HepG2 (cell line): ENCODE measurements around the gene CPSF6. TPM values are rescaled to one million over a fixed set of nuclear protein-coding genes. Genes with fewer than 3 reads are reported as not detected.
A peak's percentile ranks its signal among the peaks of the same experiment; 100 is the strongest.

Source experiments
- ARID3A ChIP-seq: IDR thresholded peaks from 2 replicates; pipeline ENCODE4 v1.6.1; 2012; ENCODE audit warnings: low read depth, low read length, improper control_type of control experiment
- ATF6 ChIP-seq: sonication (generic); formaldehyde crosslinking; conservative IDR thresholded peaks from 2 replicates; pipeline ENCODE4 v1.4.0; 2020; ENCODE audit warnings: missing genetic modification reagents
- GATAD2A ChIP-seq: IDR thresholded peaks from 2 replicates; pipeline ENCODE4 v1.6.1; 2016
- HNRNPK ChIP-seq: fragments of 200-400 bp; formaldehyde crosslinking; IDR thresholded peaks from 2 replicates; pipeline ENCODE4 v1.6.1; 2018; ENCODE audit warnings: low read length, low read depth, moderate library complexity, mild to moderate bottlenecking; ENCODE audit not compliant: poor library complexity, severe bottlenecking
- JARID2 ChIP-seq: sonication (generic); formaldehyde crosslinking; IDR thresholded peaks from 2 replicates; pipeline ENCODE4 v1.8.1; 2023; ENCODE audit warnings: missing genetic modification reagents, inconsistent platforms; ENCODE audit not compliant: insufficient replicate concordance
- MAFG ChIP-seq: sonication (generic); formaldehyde crosslinking; IDR thresholded peaks from 2 replicates; pipeline ENCODE4 v1.5.1; 2020; ENCODE audit warnings: mild to moderate bottlenecking, missing genetic modification reagents
- MIER3 ChIP-seq: IDR thresholded peaks from 2 replicates; pipeline ENCODE4 v1.6.1; 2016; ENCODE audit warnings: missing compliant biosample characterization, borderline replicate concordance
- NPAS2 ChIP-seq: sonication (generic); formaldehyde crosslinking; IDR thresholded peaks from 2 replicates; pipeline ENCODE4 v1.8.0; 2022; ENCODE audit warnings: mild to moderate bottlenecking, missing genetic modification reagents, borderline replicate concordance
- RBM22 ChIP-seq: fragments of 200-400 bp; formaldehyde crosslinking; optimal IDR thresholded peaks from 2 replicates; pipeline ENCODE3; 2017; ENCODE audit warnings: mild to moderate bottlenecking, low read length, moderate library complexity
- SIN3A ChIP-seq: IDR thresholded peaks from 2 replicates; pipeline ENCODE4 v1.6.1; 2011; ENCODE audit warnings: low read depth, mild to moderate bottlenecking, control low read depth, low read length, borderline replicate concordance
- STAT6 ChIP-seq: sonication (generic); formaldehyde crosslinking; IDR thresholded peaks from 2 replicates; pipeline ENCODE4 v1.4.0; 2020; ENCODE audit warnings: missing genetic modification reagents, mild to moderate bottlenecking, borderline replicate concordance
- U2AF1 ChIP-seq: fragments of 200-400 bp; formaldehyde crosslinking; optimal IDR thresholded peaks from 2 replicates; pipeline ENCODE3; 2017; ENCODE audit warnings: mild to moderate bottlenecking, low read depth, low read length
- ZBTB33 ChIP-seq: sonication (generic); formaldehyde crosslinking; IDR thresholded peaks from 2 replicates; pipeline ENCODE4 v1.4.0; 2020; ENCODE audit warnings: missing genetic modification reagents
- ZFX ChIP-seq: sonication (generic); formaldehyde crosslinking; IDR thresholded peaks from 2 replicates; pipeline ENCODE4 v1.4.0; 2020; ENCODE audit warnings: mild to moderate bottlenecking, low read depth, missing genetic modification reagents, moderate library complexity
- ZIK1 ChIP-seq: sonication (generic); formaldehyde crosslinking; IDR thresholded peaks from 2 replicates; pipeline ENCODE4 v1.5.0; 2020; ENCODE audit warnings: mild to moderate bottlenecking, low read depth, missing genetic modification reagents, borderline replicate concordance
- ZNF124 ChIP-seq: sonication (generic); formaldehyde crosslinking; IDR thresholded peaks from 2 replicates; pipeline ENCODE4 v1.4.0; 2020; ENCODE audit warnings: missing genetic modification reagents
- ZNF234 ChIP-seq: sonication (generic); formaldehyde crosslinking; conservative IDR thresholded peaks from 2 replicates; pipeline ENCODE4 v1.5.1; 2020; ENCODE audit warnings: mild to moderate bottlenecking, missing genetic modification reagents
- ZNF260 ChIP-seq: sonication (generic); formaldehyde crosslinking; IDR thresholded peaks from 2 replicates; pipeline ENCODE4 v1.4.0; 2020; ENCODE audit warnings: missing genetic modification reagents, low read depth, mild to moderate bottlenecking, borderline replicate concordance
- ZNF335 ChIP-seq: sonication (generic); formaldehyde crosslinking; IDR thresholded peaks from 2 replicates; pipeline ENCODE4 v1.4.0; 2020; ENCODE audit warnings: missing genetic modification reagents
- ZNF720 ChIP-seq: sonication (generic); formaldehyde crosslinking; IDR thresholded peaks from 2 replicates; pipeline ENCODE4 v1.4.0; 2020; ENCODE audit warnings: missing genetic modification reagents
- ZNF83 ChIP-seq: sonication (generic); formaldehyde crosslinking; IDR thresholded peaks from 2 replicates; pipeline ENCODE4 v1.4.0; 2020; ENCODE audit warnings: missing genetic modification reagents, mild to moderate bottlenecking, borderline replicate concordance
- polyA plus RNA-seq, 8 experiments: library from polyadenylated mRNA; depleted of rRNA in 3 of 8; stranded (reverse) in 7 of 8; unstranded in 1 of 8; fragments of >200 nt; fragmentation: Illumina TruSeq in 4 of 8; extraction: Trizol in 4 of 8; gene quantifications; 2 replicates each; pipeline versions ENCODE4 v1.2.1 to v1.2.3, GENCODE V29; 2011 to 2016; ENCODE audit warnings: low read depth in 4 of 8, missing spikeins in 1 of 8, mixed read lengths in 1 of 8; ENCODE audit not compliant: insufficient read depth in 1 of 8
- total RNA-seq, 5 experiments: library from RNA; depleted of rRNA; stranded (reverse); fragments of >200 nt; fragmentation: Illumina TruSeq; extraction: Trizol; gene quantifications; 2 replicates each; pipeline ENCODE4 v1.2.3, GENCODE V29; 2016; ENCODE audit warnings: low read depth in 1 of 5

Gene CPSF6
- total and polyA plus RNA-seq, 2 of the 13 experiments (the other 11 are each of a cell fraction or from before 2014, with no cell fraction given), result 41.8 to 71.0 TPM

- no peak for TF ChIP-seq STAT6
- no peak for TF ChIP-seq JARID2 (CRISPR knock-in tag)
- 0 out of 2 replicates have a peak, but pooled peaks have one; percentile 64 for TF ChIP-seq SIN3A
- TF ChIP-seq ZNF720 (CRISPR knock-in tag), result no peak
- TF ChIP-seq ZNF234, result no peak
- TF ChIP-seq ZNF83, result no peak
- no peak for TF ChIP-seq ATF6 (CRISPR knock-in tag)
- TF ChIP-seq ZNF335 (CRISPR knock-in tag), result no peak
- TF ChIP-seq ZFX (CRISPR knock-in tag), result peak; percentile 82
- no peak for TF ChIP-seq ZNF260
- TF ChIP-seq ZNF124 (CRISPR knock-in tag), result no peak
- TF ChIP-seq RBM22, result no peak
- no peak for TF ChIP-seq ZIK1
- 0 out of 2 replicates have a peak, but pooled peaks have one; percentile 28 for TF ChIP-seq MIER3 (CRISPR knock-in tag)
- peak; percentile 25; the same call in 1 of the 2 replicates for TF ChIP-seq GATAD2A
- no peak for TF ChIP-seq U2AF1
- TF ChIP-seq MAFG (CRISPR knock-in tag), result no peak
- TF ChIP-seq ZBTB33 (CRISPR knock-in tag), result no peak
- TF ChIP-seq ARID3A, result no peak
- TF ChIP-seq NPAS2, result no peak
- TF ChIP-seq HNRNPK, result peak; percentile 13
Measured at GRCh38 chr12:69239352-69239921, at the start of gene CPSF6 (continued).
